ENCODE measurements around the gene DNER.

DNER gene

DNA sequence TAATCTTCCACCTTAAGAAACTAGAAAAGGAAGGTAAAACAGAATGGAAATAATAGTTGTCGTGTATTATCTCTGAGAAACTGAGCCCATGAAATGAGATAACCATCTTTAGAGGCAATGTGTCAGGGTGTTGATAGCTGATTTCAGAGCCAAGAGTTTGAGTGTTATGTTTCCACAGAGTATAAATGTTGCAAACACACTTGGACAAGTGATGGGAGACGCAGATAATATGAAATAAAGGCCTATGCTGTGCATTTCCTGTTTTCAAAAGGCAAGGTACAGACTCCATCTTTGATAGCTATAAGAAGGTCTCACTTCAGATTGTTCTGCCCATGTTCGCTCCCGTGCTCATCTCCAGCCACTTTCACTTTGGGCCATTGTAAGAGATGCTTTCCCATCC is 25.9 kb upstream of the DNER start:
- Histone ChIP-seq H3K9me2 (ENCODE audit: low read depth, low read length) (no peaks in the 10 kb centered on the region), H4K20me1 (ENCODE audit: insufficient read depth, low read length) (no peaks in the 10 kb centered on the region), H3K9ac (ENCODE audit: low read length) (no peak overlapping the region), H3K27me3 (ENCODE audit: insufficient read depth, low read length) (no peaks in the 10 kb centered on the region), H3F3A (ENCODE audit: insufficient read depth, low read length) (no peaks in the 10 kb centered on the region), H3K4me3 (ENCODE audit: low read depth, low read length, poor library complexity, severe bottlenecking) (no peak overlapping the region), H3K4me2 (ENCODE audit: low read length) (no peak overlapping the region), H3K36me3 (ENCODE audit: insufficient read depth, low read length) (no peaks in the 10 kb centered on the region), H2AFZ (ENCODE audit: low read length) (no peak overlapping the region), H3K79me2 (ENCODE audit: insufficient read depth, low read length) (no peaks in the 10 kb centered on the region), H3K27ac (ENCODE audit: low read depth, low read length, poor library complexity, severe bottlenecking) (no peak overlapping the region), H3K9me3 (ENCODE audit: low read length) (peaks cover 15% of the 10 kb centered on the region; the same call in 1 of the 2 replicates), H3K4me1 (ENCODE audit: insufficient read depth, low read length, severe bottlenecking) (no peaks in the 10 kb centered on the region)
- no peak for TF ChIP-seq EZH2 (IDR thresholded peaks at IDR 0.05; ENCODE audit: borderline replicate concordance, low read length)

DNA sequence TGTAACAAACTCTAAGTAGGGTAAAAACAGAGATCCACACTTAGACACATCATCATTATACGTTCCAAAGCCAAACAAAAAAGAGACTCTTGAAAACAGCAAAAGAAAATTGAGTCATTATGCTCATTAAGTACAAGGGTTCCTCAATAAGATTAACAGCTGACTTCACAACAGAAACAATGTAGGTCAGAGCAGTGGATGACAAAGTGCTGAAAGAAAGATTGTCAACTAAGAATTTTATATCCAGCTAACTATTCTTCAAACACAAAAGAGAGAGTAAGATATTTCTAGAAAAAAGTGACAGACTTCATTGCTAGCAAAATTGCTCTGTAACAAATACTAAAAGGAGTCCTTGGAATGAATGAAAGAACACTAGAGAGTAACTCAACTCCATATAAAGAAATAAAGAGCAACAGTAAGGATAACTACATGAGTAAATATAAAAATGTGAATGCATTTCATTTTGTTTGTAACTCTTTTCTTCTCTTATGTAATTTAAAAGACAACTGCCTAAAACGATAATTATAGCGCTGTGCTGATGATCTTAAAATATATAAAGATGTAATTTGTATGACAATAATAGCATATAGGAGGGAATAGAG is 23.8 kb upstream of the DNER start:
- no peak overlapping the region for H3K4me3 ChIP-seq (ENCODE audit: low read depth, low read length, poor library complexity, severe bottlenecking)
- no peaks in the 10 kb centered on the region for H3K36me3 ChIP-seq (ENCODE audit: insufficient read depth, low read length)
- no peaks in the 10 kb centered on the region for H3K27me3 ChIP-seq (ENCODE audit: insufficient read depth, low read length)
- H3K9ac ChIP-seq (ENCODE audit: low read length) = no peak overlapping the region
- H3K4me2 ChIP-seq (ENCODE audit: low read length) = no peak overlapping the region
- no peak overlapping the region for H3K27ac ChIP-seq (ENCODE audit: low read depth, low read length, poor library complexity, severe bottlenecking)
- no peak overlapping the region for H2AFZ ChIP-seq (ENCODE audit: low read length)
- H3F3A ChIP-seq (ENCODE audit: insufficient read depth, low read length) = no peaks in the 10 kb centered on the region
- H3K79me2 ChIP-seq (ENCODE audit: insufficient read depth, low read length) = no peaks in the 10 kb centered on the region
- TF ChIP-seq EZH2 (IDR thresholded peaks at IDR 0.05; ENCODE audit: borderline replicate concordance, low read length) = no peak
- TF ChIP-seq, protein P1, sequence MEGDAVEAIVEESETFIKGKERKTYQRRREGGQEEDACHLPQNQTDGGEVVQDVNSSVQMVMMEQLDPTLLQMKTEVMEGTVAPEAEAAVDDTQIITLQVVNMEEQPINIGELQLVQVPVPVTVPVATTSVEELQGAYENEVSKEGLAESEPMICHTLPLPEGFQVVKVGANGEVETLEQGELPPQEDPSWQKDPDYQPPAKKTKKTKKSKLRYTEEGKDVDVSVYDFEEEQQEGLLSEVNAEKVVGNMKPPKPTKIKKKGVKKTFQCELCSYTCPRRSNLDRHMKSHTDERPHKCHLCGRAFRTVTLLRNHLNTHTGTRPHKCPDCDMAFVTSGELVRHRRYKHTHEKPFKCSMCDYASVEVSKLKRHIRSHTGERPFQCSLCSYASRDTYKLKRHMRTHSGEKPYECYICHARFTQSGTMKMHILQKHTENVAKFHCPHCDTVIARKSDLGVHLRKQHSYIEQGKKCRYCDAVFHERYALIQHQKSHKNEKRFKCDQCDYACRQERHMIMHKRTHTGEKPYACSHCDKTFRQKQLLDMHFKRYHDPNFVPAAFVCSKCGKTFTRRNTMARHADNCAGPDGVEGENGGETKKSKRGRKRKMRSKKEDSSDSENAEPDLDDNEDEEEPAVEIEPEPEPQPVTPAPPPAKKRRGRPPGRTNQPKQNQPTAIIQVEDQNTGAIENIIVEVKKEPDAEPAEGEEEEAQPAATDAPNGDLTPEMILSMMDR (IDR thresholded peaks at IDR 0.05; ENCODE audit: low read length) = no peak
- H4K20me1 ChIP-seq (ENCODE audit: insufficient read depth, low read length) = no peaks in the 10 kb centered on the region
- H3K9me3 ChIP-seq (ENCODE audit: low read length) = peaks cover 8% of the 10 kb centered on the region; the same call in 1 of the 2 replicates
- H3K9me2 ChIP-seq (ENCODE audit: low read depth, low read length) = no peaks in the 10 kb centered on the region
- no peaks in the 10 kb centered on the region for H3K4me1 ChIP-seq (ENCODE audit: insufficient read depth, low read length, severe bottlenecking)

DNA sequence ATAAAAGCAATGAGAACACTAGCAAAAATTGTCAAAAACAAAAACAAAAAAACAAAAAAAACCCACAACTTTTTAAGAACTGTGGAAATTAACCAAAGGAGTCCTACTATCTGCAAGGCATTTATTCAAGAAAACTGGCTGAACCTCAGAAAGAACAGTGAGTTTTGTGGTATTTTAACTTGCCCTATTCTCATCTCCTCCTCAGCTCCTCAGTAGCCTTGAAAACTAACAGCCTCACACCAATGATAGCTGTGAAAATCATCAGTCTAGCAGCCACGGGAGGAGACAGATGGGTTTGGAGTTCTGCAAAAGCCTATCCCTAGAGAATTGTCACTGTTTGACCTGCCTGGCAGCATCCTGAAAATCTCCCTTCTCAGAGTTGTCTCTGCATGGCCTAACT is 20.1 kb upstream of the DNER start:
- Histone ChIP-seq H3K9ac (ENCODE audit: low read length) (no peak overlapping the region), H3K4me3 (ENCODE audit: low read depth, low read length, poor library complexity, severe bottlenecking) (no peak overlapping the region)

More for the DNA sequence above, 20.1 kb upstream of the DNER start:
- H4K20me1 ChIP-seq (ENCODE audit: insufficient read depth, low read length) = no peaks in the 10 kb centered on the region
- no peaks in the 10 kb centered on the region for H3K36me3 ChIP-seq (ENCODE audit: insufficient read depth, low read length)
- no peak overlapping the region for H3K27ac ChIP-seq (ENCODE audit: low read depth, low read length, poor library complexity, severe bottlenecking)
- peaks cover 8% of the 10 kb centered on the region; the same call in 1 of the 2 replicates for H3K9me3 ChIP-seq (ENCODE audit: low read length)
- H2AFZ ChIP-seq (ENCODE audit: low read length) = no peak overlapping the region
- H3K4me1 ChIP-seq (ENCODE audit: insufficient read depth, low read length, severe bottlenecking) = no peaks in the 10 kb centered on the region
- H3K79me2 ChIP-seq (ENCODE audit: insufficient read depth, low read length) = no peaks in the 10 kb centered on the region
- no peak overlapping the region for H3K4me2 ChIP-seq (ENCODE audit: low read length)
- no peaks in the 10 kb centered on the region for H3K9me2 ChIP-seq (ENCODE audit: low read depth, low read length)
- TF ChIP-seq, protein P1 (IDR thresholded peaks at IDR 0.05; ENCODE audit: low read length) = no peak
- TF ChIP-seq EZH2 (IDR thresholded peaks at IDR 0.05; ENCODE audit: borderline replicate concordance, low read length) = no peak
- no peaks in the 10 kb centered on the region for H3F3A ChIP-seq (ENCODE audit: insufficient read depth, low read length)
- H3K27me3 ChIP-seq (ENCODE audit: insufficient read depth, low read length) = no peaks in the 10 kb centered on the region
